H9 (cell line): ENCODE measurements around the gene AKR1B15. TPM values are rescaled to one million over a fixed set of nuclear protein-coding genes. Genes with fewer than 3 reads are reported as not detected.

Experiments used
- DNase-seq: peaks from one replicate; pipeline ENCODE4 v3.0.0-alpha.2; 2017
- H2AFZ ChIP-seq: one replicate; pipeline ENCODE4 v1.6.1; 2013; ENCODE audit warnings: mild to moderate bottlenecking, low read length, control low read depth, moderate library complexity
- H2AK5ac ChIP-seq: 2 replicates; pipeline ENCODE4 v1.6.1; 2013; ENCODE audit warnings: low read length, control low read depth, mixed read lengths; ENCODE audit not compliant: insufficient read length
- H2BK120ac ChIP-seq: one replicate; pipeline ENCODE4 v1.6.1; 2013; ENCODE audit warnings: low read depth, mild to moderate bottlenecking, low read length, control low read depth, inconsistent platforms; ENCODE audit not compliant: poor library complexity, severe bottlenecking
- H2BK12ac ChIP-seq: 2 replicates; pipeline ENCODE4 v1.6.1; 2013; ENCODE audit warnings: low read length, control low read depth, mixed read lengths, low read depth; ENCODE audit not compliant: insufficient read length
- H2BK15ac ChIP-seq: 2 replicates; pipeline ENCODE4 v1.6.1; 2013; ENCODE audit warnings: low read depth, low read length, control low read depth
- H2BK20ac ChIP-seq: one replicate; pipeline ENCODE4 v1.6.1; 2013; ENCODE audit warnings: low read depth, mild to moderate bottlenecking, low read length, control low read depth, inconsistent platforms; ENCODE audit not compliant: poor library complexity, severe bottlenecking
- H2BK5ac ChIP-seq: 2 replicates; pipeline ENCODE4 v1.6.1; 2013; ENCODE audit warnings: low read length, control low read depth, mixed read lengths; ENCODE audit not compliant: insufficient read length
- H3K14ac ChIP-seq: 2 replicates; pipeline ENCODE4 v1.6.1; 2013; ENCODE audit warnings: low read length, control low read depth; ENCODE audit not compliant: insufficient read depth
- H3K18ac ChIP-seq: 2 replicates; pipeline ENCODE4 v1.6.1; 2013; ENCODE audit warnings: low read depth, mild to moderate bottlenecking, mixed read lengths, low read length, control low read depth; ENCODE audit not compliant: insufficient read length
- H3K23ac ChIP-seq: 2 replicates; pipeline ENCODE4 v1.6.1; 2013; ENCODE audit warnings: low read length, control low read depth, mixed read lengths, low read depth; ENCODE audit not compliant: insufficient read length
- H3K23me2 ChIP-seq: 2 replicates; pipeline ENCODE4 v1.6.1; 2013; ENCODE audit warnings: low read depth, mild to moderate bottlenecking, mixed read lengths, low read length, control low read depth; ENCODE audit not compliant: insufficient read length, poor library complexity, severe bottlenecking
- H3K27ac ChIP-seq: 2 replicates; pipeline ENCODE4 v1.5.1; 2013; ENCODE audit warnings: low read length, control low read depth, mixed read lengths, low read depth; ENCODE audit not compliant: insufficient read length
- H3K27me3 ChIP-seq: 2 replicates; pipeline ENCODE4 v1.6.1; 2013; ENCODE audit warnings: low read length, control low read depth, inconsistent platforms; ENCODE audit not compliant: insufficient read depth
- H3K4ac ChIP-seq: 2 replicates; pipeline ENCODE4 v1.6.1; 2013; ENCODE audit warnings: low read depth, mild to moderate bottlenecking, control low read depth, inconsistent platforms, low read length, moderate library complexity
- H3K4me1 ChIP-seq: 2 replicates; pipeline ENCODE4 v1.6.1; 2013; ENCODE audit warnings: low read length, control low read depth, inconsistent platforms; ENCODE audit not compliant: insufficient read depth
- H3K4me2 ChIP-seq: 2 replicates; pipeline ENCODE4 v1.6.1; 2013; ENCODE audit warnings: low read length, control low read depth, mixed read lengths; ENCODE audit not compliant: insufficient read length, insufficient read depth
- H3K56ac ChIP-seq: 2 replicates; pipeline ENCODE4 v1.6.1; 2013; ENCODE audit warnings: low read depth, mild to moderate bottlenecking, mixed read lengths, low read length, control low read depth; ENCODE audit not compliant: insufficient read length
- H3K79me1 ChIP-seq: 2 replicates; pipeline ENCODE4 v1.6.1; 2013; ENCODE audit warnings: low read depth, mild to moderate bottlenecking, moderate library complexity, low read length, control low read depth, inconsistent platforms; ENCODE audit not compliant: insufficient read depth, poor library complexity, severe bottlenecking
- H3K79me2 ChIP-seq: 2 replicates; pipeline ENCODE4 v1.6.1; 2013; ENCODE audit warnings: low read length, control low read depth, inconsistent platforms; ENCODE audit not compliant: insufficient read depth
- H3K9ac ChIP-seq: 2 replicates; pipeline ENCODE4 v1.6.1; 2013; ENCODE audit warnings: low read length, control low read depth, mixed read lengths; ENCODE audit not compliant: insufficient read length; ENCODE audit errors: extremely low read depth
- H3K9me3 ChIP-seq: one replicate; pipeline ENCODE4 v1.6.1; 2013; ENCODE audit warnings: low read depth, low read length, inconsistent platforms; ENCODE audit not compliant: control insufficient read depth
- H3T11ph ChIP-seq: one replicate; pipeline ENCODE4 v1.6.1; 2013; ENCODE audit warnings: mild to moderate bottlenecking, low read length, control low read depth, inconsistent platforms
- H4K20me1 ChIP-seq: one replicate; pipeline ENCODE4 v1.6.1; 2013; ENCODE audit not compliant: control insufficient read depth, insufficient read length, insufficient read depth
- H4K5ac ChIP-seq: 2 replicates; pipeline ENCODE4 v1.6.1; 2013; ENCODE audit warnings: low read depth, mild to moderate bottlenecking, mixed read lengths, low read length, control low read depth; ENCODE audit not compliant: insufficient read length
- H4K8ac ChIP-seq: replicated peaks from 2 replicates; pipeline ENCODE4 v1.6.1; 2013; ENCODE audit warnings: low read length, control low read depth, mixed read lengths, low read depth; ENCODE audit not compliant: insufficient read length
- H4K91ac ChIP-seq: 2 replicates; pipeline ENCODE4 v1.6.1; 2013; ENCODE audit warnings: low read depth, mild to moderate bottlenecking, moderate library complexity, mixed read lengths, low read length, control low read depth; ENCODE audit not compliant: insufficient read length
- H3K27ac Mint-ChIP-seq, 3 experiments: 2 replicates in 2 of 3; 3 replicates in 1 of 3; pipeline ENCODE4 v1.8.0; 2020 to 2021; ENCODE audit warnings: mixed read lengths in 3 of 3, mild to moderate bottlenecking in 1 of 3, moderate library complexity in 1 of 3
- H3K27me3 Mint-ChIP-seq: 2 replicates; pipeline ENCODE4 v1.8.0; 2021; ENCODE audit warnings: low read depth, mild to moderate bottlenecking, moderate library complexity, mixed read lengths
- H3K36me3 Mint-ChIP-seq, 3 experiments: 2 replicates in 2 of 3; 3 replicates in 1 of 3; pipeline ENCODE4 v1.8.0; 2020 to 2021; ENCODE audit warnings: low read depth in 3 of 3, mixed read lengths in 3 of 3; ENCODE audit not compliant: insufficient read depth in 1 of 3
- H3K4me1 Mint-ChIP-seq, 2 experiments: 2 replicates each; pipeline ENCODE4 v1.8.0; 2020; ENCODE audit warnings: mixed read lengths in 2 of 2
- H3K4me3 Mint-ChIP-seq, 2 experiments: 2 replicates in 1 of 2; 3 replicates in 1 of 2; pipeline ENCODE4 v1.8.0; 2020 to 2021; ENCODE audit warnings: mild to moderate bottlenecking in 2 of 2, mixed read lengths in 2 of 2, moderate library complexity in 1 of 2
- H3K9me3 Mint-ChIP-seq, 2 experiments: 2 replicates in 1 of 2; 3 replicates in 1 of 2; pipeline ENCODE4 v1.8.0; 2020; ENCODE audit warnings: mild to moderate bottlenecking in 2 of 2, mixed read lengths in 2 of 2, moderate library complexity in 1 of 2
- CTCF ChIP-seq: fragments of 200-600 bp; sonication (generic); conservative IDR thresholded peaks from 3 replicates; pipeline ENCODE4 v1.8.0; 2021; ENCODE audit warnings: antibody characterized with exemption, mild to moderate bottlenecking
- WGBS: extraction: QIAGEN DNeasy Blood & Tissue Kit; methylation state at CpG from one replicate; pipeline ENCODE4 v1.1.7; 2013; ENCODE audit warnings: missing lambda C conversion rate, low lambda C conversion rate, mixed read lengths; ENCODE audit not compliant: insufficient read length; ENCODE audit errors: extremely low coverage; 5-methylcytosine and 5-hydroxymethylcytosine counted together
- total RNA-seq: library from RNA; stranded (reverse); gene quantifications from 2 replicates; pipeline ENCODE4 v1.2.1, GENCODE V29; 2021

AKR1B15 gene
- total RNA-seq, 1 experiment from 2014 or later, result not detected

- Histone ChIP-seq H2AFZ (no peak overlapping the region), H2BK15ac (no peak overlapping the region), H3K4me2 (no peak overlapping the region), H3K4me1 (no peaks in the 10 kb centered on the region), H3K4ac (no peak overlapping the region), H3K23ac (no peak overlapping the region), H3K14ac (no peak overlapping the region), H3K79me2 (no peaks in the 10 kb centered on the region), H4K20me1 (no peaks in the 10 kb centered on the region), H3K9ac (no peak overlapping the region), H3K18ac (no peak overlapping the region), H2BK20ac (no peak overlapping the region), H2AK5ac (no peak overlapping the region), H4K5ac (no peak overlapping the region), H2BK12ac (no peak overlapping the region), H2BK5ac (no peak overlapping the region), H3K27ac (no peak overlapping the region), H4K91ac (no peak overlapping the region), H3K9me3 (no peaks in the 10 kb centered on the region), H3K79me1 (no peaks in the 10 kb centered on the region), H3K56ac (no peak overlapping the region), H3T11ph (no peak overlapping the region), H3K23me2 (no peaks in the 10 kb centered on the region), H4K8ac (no peak overlapping the region), H2BK120ac (no peak overlapping the region), H3K27me3 (no peaks in the 10 kb centered on the region)
- Mint-ChIP-seq H3K4me3 (no peak overlapping the region), H3K27ac (no peak overlapping the region), H3K4me1 (no peaks in the 10 kb centered on the region), H3K36me3 (peaks cover 3 to 22% (median 11%) of the 10 kb centered on the region in 3 experiments), H3K9me3 (peaks cover 18 to 26% of the 10 kb centered on the region in 2 experiments), H3K27me3 (peaks cover 3% of the 10 kb centered on the region)
- no peak for DNase-seq
- WGBS, result no CpG with 5 or more reads among the region's 1 CpG
- no peak for TF ChIP-seq CTCF
Observed at GRCh38 chr7:134594877-134595276, 46.0 kb downstream of the AKR1B15 start.
